Muscle of back (tissue), 13 donors: ENCODE measurements around the gene INSIG2. TPM values are rescaled to one million over a fixed set of nuclear protein-coding genes. Genes with fewer than 3 reads are reported as not detected.

Experiments
- DNase-seq, 3 donors: peaks; one replicate each; pipeline versions ENCODE4 v3.0.0 to v3.0.0-alpha.2; 2013
- long read RNA-seq, 9 donors: transcript quantifications; one replicate each; lab custom pipeline, GENCODE V29; 2026
- polyA plus RNA-seq, 10 donors: library from polyadenylated mRNA; unstranded; fragments of 120-200 nt; gene quantifications; one replicate each; pipeline ENCODE4 v1.2.1, GENCODE V29; 2013; ENCODE audit not compliant: insufficient read length in 10 of 10

Gene INSIG2
- 10 to 100 TPM; 15.1 to 25.0 (median 22.1) TPM for polyA plus RNA-seq
- long read RNA-seq, donor 1, partial matches to known transcripts = 5 of 9 reads
- long read RNA-seq, donor 1, other reads (novel, unspliced or antisense) = 0 of 9 reads
- long read RNA-seq, donor 2, transcript INSIG2-201 (6 exons, 2,590 nt) = major isoform, 7 of 10 reads
- long read RNA-seq, donor 2, partial matches to known transcripts = 0 of 10 reads
- long read RNA-seq, donor 2, other reads (novel, unspliced or antisense) = 0 of 10 reads
- long read RNA-seq, donor 3 = 0 reads
- long read RNA-seq, donor 4, partial matches to known transcripts = 0 of 4 reads
- long read RNA-seq, donor 4, other reads (novel, unspliced or antisense) = 0 of 4 reads
- long read RNA-seq, donor 5, transcript INSIG2-201 (6 exons, 2,590 nt) = major isoform, 5 of 5 reads
- long read RNA-seq, donor 5, partial matches to known transcripts = 0 of 5 reads
- long read RNA-seq, donor 5, other reads (novel, unspliced or antisense) = 0 of 5 reads
- long read RNA-seq, donor 6, transcript INSIG2-201 (6 exons, 2,590 nt) = major isoform, 5 of 12 reads
- long read RNA-seq, donor 6, partial matches to known transcripts = 6 of 12 reads
- long read RNA-seq, donor 6, other reads (novel, unspliced or antisense) = 0 of 12 reads
- long read RNA-seq, donor 7, partial matches to known transcripts = 0 of 4 reads
- long read RNA-seq, donor 7, other reads (novel, unspliced or antisense) = 0 of 4 reads
- long read RNA-seq, donor 8, partial matches to known transcripts = 0 of 3 reads
- long read RNA-seq, donor 8, other reads (novel, unspliced or antisense) = 0 of 3 reads
- long read RNA-seq, donor 9, partial matches to known transcripts = 0 of 1 reads
- long read RNA-seq, donor 9, other reads (novel, unspliced or antisense) = 0 of 1 reads

GRCh38 chr2:118088051-118089024 lies at the start of gene INSIG2:
Gene INSIG2, plus strand, starts transcription at chr2:118088471. Its CDS starts 8,086 bp downstream, at chr2:118096557.
- DNase-seq = peak; percentile 95 to 98 (median 97)

GRCh38 chr2:118040891-118041290 lies 47.4 kb upstream of the INSIG2 start:
- DNase-seq = no peak

GRCh38 chr2:118044103-118044716 lies 44.1 kb upstream of the INSIG2 start:
- no peak for DNase-seq

GRCh38 chr2:118044854-118045253 lies 43.4 kb upstream of the INSIG2 start:
- no peak for DNase-seq

- DNase-seq = no peak
These were observed 43.0 kb upstream of the INSIG2 start for GRCh38 chr2:118045286-118045685.

GRCh38 chr2:118046634-118047210 lies 41.5 kb upstream of the INSIG2 start:
- peak in 2 of 3 donors; percentile 33 to 59 for DNase-seq

- peak in 2 of 3 donors; percentile 36 to 37 for DNase-seq
These were observed 40.9 kb upstream of the INSIG2 start for GRCh38 chr2:118047380-118047826.

- no peak for DNase-seq
These were observed 39.9 kb upstream of the INSIG2 start for GRCh38 chr2:118048401-118048800.

- DNase-seq = no peak
These were observed 39.0 kb upstream of the INSIG2 start for GRCh38 chr2:118049140-118049815.

- DNase-seq = no peak
These were observed 38.5 kb upstream of the INSIG2 start for GRCh38 chr2:118049816-118050140.

- peak in 2 of 3 donors; percentile 34 to 59 for DNase-seq
These were observed 37.9 kb upstream of the INSIG2 start for GRCh38 chr2:118050386-118050785.

- DNase-seq = no peak
These were observed 37.3 kb upstream of the INSIG2 start for GRCh38 chr2:118050974-118051373.

GRCh38 chr2:118051826-118052358 lies 36.4 kb upstream of the INSIG2 start:
- no peak for DNase-seq

GRCh38 chr2:118052474-118052873 lies 35.8 kb upstream of the INSIG2 start:
- DNase-seq = no peak

GRCh38 chr2:118053681-118054080 lies 34.6 kb upstream of the INSIG2 start:
- DNase-seq = no peak

- DNase-seq = no peak
These were observed 33.9 kb upstream of the INSIG2 start for GRCh38 chr2:118054213-118055008.

GRCh38 chr2:118055512-118056164 lies 32.6 kb upstream of the INSIG2 start:
- no peak for DNase-seq

- peak in 1 of 3 donors; percentile 27 for DNase-seq
These were observed 32.1 kb upstream of the INSIG2 start for GRCh38 chr2:118056165-118056534.
